GM13977 (cell line): ENCODE data around the gene FOXO6.

ENCODE experiments used
- DNase-seq: peaks from one replicate; pipeline ENCODE4 v3.0.0; 2012; ENCODE audit warnings: low spot score
- CTCF ChIP-seq: IDR thresholded peaks from 2 replicates; pipeline ENCODE4 v1.5.1; 2012; ENCODE audit warnings: mild to moderate bottlenecking, control low read depth; ENCODE audit not compliant: insufficient read depth; ENCODE audit errors: extremely low read depth, missing control alignments
- in situ Hi-C: fragments of 300-500 bp; cut with MboI; formaldehyde crosslinking; loops from one replicate; pipeline ENCODE4 v1.12.0; 2022; ENCODE audit warnings: low sequenced_read_pairs, low pct_unique_long_range_greater_than_20kb, mixed read lengths, inconsistent platforms; ENCODE audit not compliant: unreplicated experiment

The FOXO6 gene

GRCh38 chr1:41409825-41410224 lies 48.6 kb downstream of the FOXO6 start:
- DNase-seq = no peak
- no peak for TF ChIP-seq CTCF
- in situ Hi-C loops = no loop called here

GRCh38 chr1:41410462-41410861 lies 49.2 kb downstream of the FOXO6 start:
- no peak for TF ChIP-seq CTCF
- no peak for DNase-seq
- in situ Hi-C loops = no loop called here

- TF ChIP-seq CTCF = no peak
- no peak for DNase-seq
- in situ Hi-C loops = no loop called here
Measured at GRCh38 chr1:41411229-41411628, 50.0 kb downstream of the FOXO6 start.

GRCh38 chr1:41412748-41413147 lies 51.5 kb downstream of the FOXO6 start:
- DNase-seq = no peak
- in situ Hi-C loops = no loop called here
- no peak for TF ChIP-seq CTCF

GRCh38 chr1:41413748-41414281 lies 52.6 kb downstream of the FOXO6 start:
- in situ Hi-C loops = no loop called here
- no peak for TF ChIP-seq CTCF

GRCh38 chr1:41414296-41414695 lies 53.1 kb downstream of the FOXO6 start:
- no peak for DNase-seq
- no peak for TF ChIP-seq CTCF
- in situ Hi-C loops = no loop called here

More at GRCh38 chr1:41413748-41414281, 52.6 kb downstream of the FOXO6 start:
- DNase-seq = no peak
